Measurements from ENCODE around the gene TRAPPC2.

GRCh38 chrX:13681595-13681994 is 52.8 kb downstream of the TRAPPC2 start:
- TF ChIP-seq, protein P1, sequence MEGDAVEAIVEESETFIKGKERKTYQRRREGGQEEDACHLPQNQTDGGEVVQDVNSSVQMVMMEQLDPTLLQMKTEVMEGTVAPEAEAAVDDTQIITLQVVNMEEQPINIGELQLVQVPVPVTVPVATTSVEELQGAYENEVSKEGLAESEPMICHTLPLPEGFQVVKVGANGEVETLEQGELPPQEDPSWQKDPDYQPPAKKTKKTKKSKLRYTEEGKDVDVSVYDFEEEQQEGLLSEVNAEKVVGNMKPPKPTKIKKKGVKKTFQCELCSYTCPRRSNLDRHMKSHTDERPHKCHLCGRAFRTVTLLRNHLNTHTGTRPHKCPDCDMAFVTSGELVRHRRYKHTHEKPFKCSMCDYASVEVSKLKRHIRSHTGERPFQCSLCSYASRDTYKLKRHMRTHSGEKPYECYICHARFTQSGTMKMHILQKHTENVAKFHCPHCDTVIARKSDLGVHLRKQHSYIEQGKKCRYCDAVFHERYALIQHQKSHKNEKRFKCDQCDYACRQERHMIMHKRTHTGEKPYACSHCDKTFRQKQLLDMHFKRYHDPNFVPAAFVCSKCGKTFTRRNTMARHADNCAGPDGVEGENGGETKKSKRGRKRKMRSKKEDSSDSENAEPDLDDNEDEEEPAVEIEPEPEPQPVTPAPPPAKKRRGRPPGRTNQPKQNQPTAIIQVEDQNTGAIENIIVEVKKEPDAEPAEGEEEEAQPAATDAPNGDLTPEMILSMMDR (IDR thresholded peaks at IDR 0.05), result no peak
- no peak for TF ChIP-seq POLR2A (IDR thresholded peaks at IDR 0.05)

Data from adrenal gland (tissue), 5 donors.